HCT116 (cell line): ENCODE results near the gene GFOD1.
A peak's percentile ranks its signal among the peaks of the same experiment; 100 is the strongest.

ENCODE experiments used
- CBX3 ChIP-seq: IDR thresholded peaks from 2 replicates; pipeline ENCODE4 v1.6.1; 2012; ENCODE audit warnings: low read depth
- CTCF ChIP-seq, 3 experiments: fragments of 200-600 bp in 1 of 3; sonication (generic) in 1 of 3; IDR thresholded peaks in 2 of 3; conservative IDR thresholded peaks in 1 of 3; 2 replicates each; pipeline ENCODE4 v1.5.1; 2012 to 2017; ENCODE audit warnings: low read depth in 2 of 3, low read length in 2 of 3, antibody characterized with exemption in 1 of 3, borderline replicate concordance in 1 of 3, control low read depth in 1 of 3, mild to moderate bottlenecking in 1 of 3, mixed read lengths in 1 of 3, mixed run types in 1 of 3, moderate library complexity in 1 of 3; ENCODE audit not compliant: insufficient read depth in 1 of 3
- EZH2 ChIP-seq: fragments of 200-600 bp; sonication (generic); IDR thresholded peaks from 2 replicates; pipeline ENCODE4 v1.6.1; 2017; ENCODE audit warnings: antibody characterized with exemption, mixed run types
- POLR2A ChIP-seq: IDR thresholded peaks from 2 replicates; pipeline ENCODE4 v1.7.0; 2011; ENCODE audit warnings: borderline replicate concordance; ENCODE audit not compliant: insufficient read depth, insufficient read length; ENCODE audit errors: extremely low read depth
- POLR2AphosphoS5 ChIP-seq: IDR thresholded peaks from 2 replicates; pipeline ENCODE4 v1.6.1; 2011; ENCODE audit warnings: mild to moderate bottlenecking, low read depth, low read length, moderate library complexity
- RAD21 ChIP-seq: IDR thresholded peaks from 2 replicates; pipeline ENCODE4 v1.6.1; 2012; ENCODE audit warnings: low read depth, mild to moderate bottlenecking
- REST ChIP-seq: IDR thresholded peaks from 2 replicates; pipeline ENCODE4 v1.6.1; 2012; ENCODE audit warnings: low read depth
- SIN3A ChIP-seq: IDR thresholded peaks from 2 replicates; pipeline ENCODE4 v1.6.1; 2012; ENCODE audit warnings: low read depth
- ZBTB33 ChIP-seq: IDR thresholded peaks from 2 replicates; pipeline ENCODE4 v1.6.1; 2011; ENCODE audit warnings: mild to moderate bottlenecking, low read length, moderate library complexity; ENCODE audit not compliant: insufficient replicate concordance; ENCODE audit errors: extremely low read depth

- TF ChIP-seq ZBTB33: no peak
- no peak for TF ChIP-seq POLR2A
- no peak for TF ChIP-seq CTCF (IDR thresholded peaks at IDR 0.05 in 2 of 3, conservative IDR thresholded peaks at IDR 0.05 in 1 of 3; ENCODE audit: borderline replicate concordance in 1 of 3, insufficient read depth in 1 of 3, low read depth in 2 of 3, low read length in 2 of 3)
- TF ChIP-seq REST: no peak
- no peak for TF ChIP-seq RAD21
- no peak for TF ChIP-seq EZH2
- 0 out of 2 replicates have a peak, but pooled peaks have one; percentile 21 for TF ChIP-seq POLR2AphosphoS5
- TF ChIP-seq CBX3: peak; percentile 78; the same call in 1 of the 2 replicates
- peak; percentile 74 for TF ChIP-seq SIN3A
These were observed 20.8 kb downstream of the GFOD1 start for GRCh38 chr6:13466304-13467215.
